ENCODE data around the gene KRTAP10-8.
"Not testable (repeated sequence)": the region's sequence is repeated elsewhere in the genome, so short reads cannot be mapped to it uniquely, and the experiment has no call there.

Gene KRTAP10-8

GRCh38 chr21:44568667-44569556, 43.0 kb upstream of the KRTAP10-8 start:
- TF ChIP-seq, protein P1, sequence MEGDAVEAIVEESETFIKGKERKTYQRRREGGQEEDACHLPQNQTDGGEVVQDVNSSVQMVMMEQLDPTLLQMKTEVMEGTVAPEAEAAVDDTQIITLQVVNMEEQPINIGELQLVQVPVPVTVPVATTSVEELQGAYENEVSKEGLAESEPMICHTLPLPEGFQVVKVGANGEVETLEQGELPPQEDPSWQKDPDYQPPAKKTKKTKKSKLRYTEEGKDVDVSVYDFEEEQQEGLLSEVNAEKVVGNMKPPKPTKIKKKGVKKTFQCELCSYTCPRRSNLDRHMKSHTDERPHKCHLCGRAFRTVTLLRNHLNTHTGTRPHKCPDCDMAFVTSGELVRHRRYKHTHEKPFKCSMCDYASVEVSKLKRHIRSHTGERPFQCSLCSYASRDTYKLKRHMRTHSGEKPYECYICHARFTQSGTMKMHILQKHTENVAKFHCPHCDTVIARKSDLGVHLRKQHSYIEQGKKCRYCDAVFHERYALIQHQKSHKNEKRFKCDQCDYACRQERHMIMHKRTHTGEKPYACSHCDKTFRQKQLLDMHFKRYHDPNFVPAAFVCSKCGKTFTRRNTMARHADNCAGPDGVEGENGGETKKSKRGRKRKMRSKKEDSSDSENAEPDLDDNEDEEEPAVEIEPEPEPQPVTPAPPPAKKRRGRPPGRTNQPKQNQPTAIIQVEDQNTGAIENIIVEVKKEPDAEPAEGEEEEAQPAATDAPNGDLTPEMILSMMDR (IDR thresholded peaks at IDR 0.05): no peak
- no peak overlapping the region for H3K27ac ChIP-seq

DNA sequence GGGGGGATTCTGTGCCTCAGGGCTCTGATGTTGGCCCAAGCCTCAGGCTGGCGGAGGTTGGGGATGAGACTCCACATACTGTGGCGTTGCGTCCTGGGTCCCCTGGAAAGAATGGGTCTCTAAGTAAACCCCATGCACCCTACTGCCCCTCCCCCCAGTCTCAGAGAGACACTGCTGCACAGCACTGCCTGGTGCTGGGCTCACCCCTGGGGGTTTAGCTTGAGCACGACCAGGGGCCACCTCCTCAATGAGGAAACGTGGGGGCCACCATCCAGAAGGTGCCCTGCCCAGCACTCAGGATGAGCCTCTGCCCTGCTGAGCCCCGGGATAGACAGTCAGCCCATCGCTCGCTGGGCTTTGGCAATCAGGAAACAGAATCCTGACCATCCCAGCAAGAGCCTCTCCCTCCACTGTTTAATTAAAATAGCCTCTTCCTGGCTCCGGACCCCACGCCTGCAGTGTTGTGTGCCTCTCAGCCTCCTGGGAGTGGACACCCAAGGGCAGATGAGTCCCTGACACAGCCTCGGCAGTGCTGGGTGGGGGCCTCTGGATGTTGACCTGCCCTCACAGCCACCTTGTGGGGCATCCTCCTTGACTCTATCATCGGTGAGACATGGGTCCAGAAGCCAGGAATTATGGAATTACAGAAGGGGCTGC, 41.9 kb upstream of the KRTAP10-8 start:
- no peak overlapping the region for H3K27ac ChIP-seq

GRCh38 chr21:44571296-44571695, 40.6 kb upstream of the KRTAP10-8 start:
- no peak overlapping the region for H3K27ac ChIP-seq
- TF ChIP-seq, protein P1 (IDR thresholded peaks at IDR 0.05): no peak
- no peak for TF ChIP-seq ZFX (IDR thresholded peaks at IDR 0.05; ENCODE audit: borderline replicate concordance)

More for the DNA sequence above, 41.9 kb upstream of the KRTAP10-8 start:
- TF ChIP-seq ZFX (IDR thresholded peaks at IDR 0.05; ENCODE audit: borderline replicate concordance): no peak
- TF ChIP-seq, protein P1 (IDR thresholded peaks at IDR 0.05): no peak

GRCh38 chr21:44571844-44572782, 39.8 kb upstream of the KRTAP10-8 start:
- TF ChIP-seq, protein P1 (IDR thresholded peaks at IDR 0.05): no peak
- TF ChIP-seq ZFX (IDR thresholded peaks at IDR 0.05; ENCODE audit: borderline replicate concordance): no peak
- no peak overlapping the region for H3K27ac ChIP-seq

DNA sequence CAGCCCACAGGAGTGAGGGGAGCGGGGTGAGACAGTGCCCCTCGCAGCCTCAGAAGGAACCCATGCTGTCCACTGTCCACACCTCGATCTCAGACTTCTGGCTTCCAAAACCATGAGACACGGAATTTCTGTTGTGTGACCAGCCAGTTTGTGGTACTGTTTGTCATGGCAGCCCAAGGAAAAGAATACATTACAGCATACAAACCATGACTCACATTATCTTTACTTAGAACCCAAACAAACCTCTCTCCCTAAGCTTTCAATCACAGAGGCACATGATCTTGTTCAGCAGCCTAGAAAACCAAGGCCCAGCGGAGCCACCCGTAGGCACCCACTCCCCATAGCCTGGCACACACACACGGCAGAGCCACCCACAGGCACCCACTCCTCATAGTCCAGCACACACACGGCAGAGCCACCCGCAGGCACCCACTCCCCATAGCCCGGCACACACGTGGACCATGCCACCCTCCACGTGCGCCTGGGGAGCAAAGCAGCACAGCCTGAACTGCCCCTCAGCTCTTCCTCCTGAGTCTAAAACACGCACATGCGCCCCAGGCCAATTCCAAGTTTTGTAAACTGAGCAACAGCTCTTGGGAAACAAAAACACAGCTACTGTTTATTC, 38.8 kb upstream of the KRTAP10-8 start:
- TF ChIP-seq ZFX (IDR thresholded peaks at IDR 0.05; ENCODE audit: borderline replicate concordance): no peak
- TF ChIP-seq, protein P1 (IDR thresholded peaks at IDR 0.05): no peak
- H3K27ac ChIP-seq: no peak overlapping the region

DNA sequence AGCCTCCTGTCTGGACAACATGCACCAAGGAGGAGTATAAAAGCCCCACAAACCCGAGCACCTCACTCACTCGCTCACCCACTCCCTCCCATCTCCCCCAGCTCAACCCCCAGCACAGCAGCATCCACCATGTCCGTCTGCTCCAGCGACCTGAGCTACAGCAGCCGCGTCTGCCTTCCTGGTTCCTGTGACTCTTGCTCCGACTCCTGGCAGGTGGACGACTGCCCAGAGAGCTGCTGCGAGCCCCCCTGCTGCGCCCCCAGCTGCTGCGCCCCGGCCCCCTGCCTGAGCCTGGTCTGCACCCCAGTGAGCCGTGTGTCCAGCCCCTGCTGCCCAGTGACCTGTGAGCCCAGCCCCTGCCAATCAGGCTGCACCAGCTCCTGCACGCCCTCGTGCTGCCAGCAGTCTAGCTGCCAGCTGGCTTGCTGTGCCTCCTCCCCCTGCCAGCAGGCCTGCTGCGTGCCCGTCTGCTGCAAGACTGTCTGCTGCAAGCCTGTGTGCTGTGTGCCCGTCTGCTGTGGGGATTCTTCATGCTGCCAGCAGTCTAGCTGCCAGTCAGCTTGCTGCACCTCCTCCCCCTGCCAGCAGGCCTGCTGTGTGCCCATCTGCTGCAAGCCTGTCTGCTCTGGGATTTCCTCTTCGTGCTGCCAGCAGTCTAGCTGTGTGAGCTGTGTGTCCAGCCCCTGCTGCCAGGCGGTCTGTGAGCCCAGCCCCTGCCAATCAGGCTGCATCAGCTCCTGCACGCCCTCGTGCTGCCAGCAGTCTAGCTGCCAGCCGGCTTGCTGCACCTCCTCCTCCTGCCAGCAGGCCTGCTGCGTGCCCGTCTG, 38.0 kb upstream of the KRTAP10-8 start, which contains the start of gene KRTAP10-4:
TSS of gene KRTAP10-4 (plus strand) at position 100 of the 827 bp plus-strand sequence. CDS start at position 130, 30 bp downstream.
- not testable (repeated sequence) for H3K27ac ChIP-seq

Data from 22Rv1 (cell line).